HG03558 (cell line): ENCODE measurements around the gene LINC01488.

ENCODE experiments used
- ATAC-seq: cut with Tn5 transposase; IDR thresholded peaks from one replicate; pipeline ENCODE4 v1.9.1; 2021; ENCODE audit warnings: moderate number of reproducible peaks; ENCODE audit not compliant: unreplicated experiment; ENCODE audit errors: extremely low read depth

Gene LINC01488

DNA sequence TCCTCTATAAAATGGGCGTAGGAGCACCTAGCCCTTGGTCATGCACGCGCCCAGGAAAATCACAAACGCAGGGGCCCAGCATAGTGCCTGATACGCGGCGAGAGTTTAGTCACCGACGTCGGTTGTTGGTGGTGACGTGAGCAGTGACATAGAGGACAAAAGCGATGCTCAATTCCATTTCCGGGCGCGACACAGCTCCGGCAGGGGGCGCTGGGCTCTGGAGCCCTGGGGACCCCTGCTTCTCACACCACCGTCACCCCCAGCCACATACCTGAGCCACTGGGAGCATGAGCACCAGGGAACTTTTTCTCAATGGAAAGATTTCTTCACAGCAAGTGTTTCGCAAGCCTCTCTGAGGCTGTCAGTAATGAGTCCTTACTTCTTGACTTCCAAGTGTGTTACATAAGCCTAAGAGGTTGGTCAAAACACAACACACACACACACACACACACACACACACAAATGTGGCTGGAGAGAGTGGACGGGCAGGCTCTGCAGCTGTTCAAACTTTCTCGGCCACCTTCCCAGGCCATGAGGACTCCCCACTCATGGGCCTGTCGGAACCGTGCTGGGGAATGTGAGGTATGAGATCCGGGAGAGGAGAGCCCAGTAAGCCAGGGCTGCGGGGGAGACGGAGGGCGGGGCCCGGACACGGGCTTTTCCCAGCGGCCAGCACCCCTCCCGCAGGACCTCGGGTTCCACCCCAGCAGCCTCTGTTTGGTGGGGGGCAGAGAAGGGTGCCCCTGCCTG lies 36.9 kb upstream of the LINC01488 start:
- no peak for ATAC-seq

- no peak for ATAC-seq
These were observed 36.4 kb upstream of the LINC01488 start for GRCh38 chr11:69445131-69445470.

DNA sequence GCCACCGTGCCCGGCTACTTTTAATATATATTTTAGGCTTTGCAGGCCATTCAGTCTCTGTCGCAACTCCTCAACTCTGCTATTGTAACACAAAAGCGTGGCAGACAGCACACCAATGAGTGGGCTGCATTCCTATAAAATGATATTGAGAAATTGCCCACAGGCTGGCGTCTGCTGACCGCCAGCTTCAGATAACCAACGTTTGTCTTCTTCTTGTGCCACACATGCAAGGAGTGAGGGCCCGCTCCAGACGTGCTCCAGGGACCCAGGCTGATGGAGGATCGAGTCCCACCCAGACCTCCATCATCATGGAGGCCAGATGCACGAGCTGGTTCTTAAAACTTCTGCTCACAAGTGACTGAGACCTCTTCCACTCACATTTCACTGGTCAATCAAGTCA lies 35.4 kb upstream of the LINC01488 start:
- ATAC-seq, result no peak

GRCh38 chr11:69447786-69448185 lies 33.7 kb upstream of the LINC01488 start:
- ATAC-seq, result no peak

DNA sequence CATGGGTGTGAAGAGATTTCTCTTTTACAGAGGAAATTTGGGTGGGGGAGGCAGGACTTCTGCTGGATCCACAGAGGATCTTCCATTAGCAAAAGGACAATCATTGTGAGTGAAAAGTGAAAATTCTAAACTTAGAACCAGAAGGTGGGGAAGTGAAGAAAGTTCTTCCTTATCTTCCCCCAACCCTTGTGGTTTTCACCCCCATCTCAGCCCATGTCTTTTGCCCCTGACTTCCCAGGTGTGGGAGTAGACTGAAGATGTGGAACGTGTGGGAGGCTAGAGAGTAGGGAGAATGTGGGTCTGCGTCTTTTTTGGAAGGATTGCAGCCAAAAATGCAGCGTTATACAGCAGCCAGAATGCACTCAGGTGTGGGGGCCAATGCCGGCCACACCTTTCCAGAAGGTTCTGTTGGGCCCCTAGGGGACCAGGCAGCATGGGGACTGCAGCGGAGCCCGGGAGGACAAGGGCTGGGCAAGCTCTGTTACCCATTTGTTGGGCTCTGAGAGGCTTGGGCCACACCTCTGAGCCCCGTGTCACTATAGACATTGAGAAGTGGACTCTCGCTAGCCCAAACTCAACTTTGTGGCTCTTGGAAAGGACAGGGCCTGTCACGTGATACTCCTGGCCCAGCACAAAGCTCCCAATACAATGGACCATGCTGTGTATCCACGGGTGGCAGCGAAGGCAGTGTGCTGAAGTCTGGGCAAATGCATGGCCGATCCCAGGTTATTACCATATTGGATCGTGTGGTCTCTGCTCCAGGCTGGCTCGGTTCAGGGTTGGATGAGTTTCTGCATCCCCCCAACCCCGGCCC lies 32.8 kb upstream of the LINC01488 start:
- ATAC-seq, result no peak

DNA sequence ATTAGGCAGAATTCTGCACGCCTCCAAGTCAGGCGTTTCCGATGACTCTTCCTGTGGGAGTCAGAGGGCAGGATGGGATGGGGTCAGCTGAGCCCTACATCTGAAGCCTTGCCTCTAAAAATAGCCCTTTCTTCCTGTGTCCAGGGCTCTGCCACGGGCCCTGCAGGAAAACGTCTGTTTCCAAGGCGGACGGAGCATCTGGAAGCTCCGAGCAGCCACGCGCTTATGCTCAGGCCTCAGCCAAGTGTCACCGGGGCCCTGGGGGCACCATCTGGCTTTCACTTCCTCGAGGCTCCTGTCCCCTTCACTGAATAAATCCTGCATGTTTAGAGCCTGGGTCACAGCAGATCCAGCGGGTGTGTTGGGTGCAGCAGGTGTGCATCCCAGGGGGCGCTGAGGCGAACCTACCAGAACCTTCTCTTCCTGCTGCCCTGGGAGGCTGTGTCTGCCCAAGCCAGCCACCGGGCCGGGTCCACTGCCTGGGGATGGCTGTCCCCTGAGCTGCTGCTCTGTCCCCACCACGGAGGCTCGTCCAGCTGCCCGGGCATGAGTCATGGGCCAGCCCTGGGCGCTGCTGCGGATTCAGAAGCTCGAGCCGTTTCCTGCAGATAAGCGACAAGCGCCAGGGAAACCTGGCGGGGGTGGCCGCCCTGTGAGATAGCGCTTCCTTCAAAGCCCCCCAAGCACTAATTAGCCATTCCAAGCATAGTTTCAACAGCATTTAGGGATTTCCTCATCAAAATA lies 32.0 kb upstream of the LINC01488 start:
- no peak for ATAC-seq

DNA sequence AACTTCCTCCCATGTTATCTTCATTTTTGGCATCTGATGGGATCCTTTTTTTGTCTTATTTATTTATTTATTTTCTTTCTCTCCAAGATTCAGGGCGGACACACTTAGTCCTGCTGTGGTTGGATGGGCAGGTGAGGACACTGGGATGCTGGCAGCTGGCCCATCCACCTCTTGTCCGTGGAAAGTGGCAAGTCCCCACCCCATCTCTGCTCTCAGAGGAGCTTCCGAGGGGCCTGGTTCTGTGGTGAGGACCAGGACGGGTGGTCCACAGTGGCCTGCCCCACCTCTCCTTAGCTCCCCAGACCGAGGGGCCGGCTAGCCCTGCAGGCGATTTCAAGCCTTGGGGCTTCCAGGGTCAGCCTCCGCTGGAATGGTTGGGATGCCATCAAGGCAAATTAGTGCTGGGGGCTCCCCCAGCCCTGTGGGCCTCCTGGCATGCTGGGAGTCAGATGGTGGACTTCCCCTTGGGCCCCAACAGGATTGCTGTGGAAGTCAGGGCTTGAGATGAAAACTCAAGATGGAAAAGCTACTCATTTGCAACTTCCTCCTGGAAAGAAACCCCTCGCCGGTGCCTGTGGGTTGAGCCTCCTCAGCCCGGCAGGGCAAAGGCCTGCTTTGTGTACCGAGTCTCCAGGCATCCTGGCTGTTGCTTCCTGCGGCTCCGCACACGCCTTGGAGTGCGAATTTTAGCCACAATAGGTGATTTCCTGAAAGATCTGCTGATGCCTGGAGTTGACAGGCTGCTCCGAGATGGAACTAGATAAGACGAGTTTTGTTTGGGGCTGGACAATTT lies 31.2 kb upstream of the LINC01488 start:
- no peak for ATAC-seq

GRCh38 chr11:69450857-69451220 lies 30.6 kb upstream of the LINC01488 start:
- ATAC-seq, result no peak

DNA sequence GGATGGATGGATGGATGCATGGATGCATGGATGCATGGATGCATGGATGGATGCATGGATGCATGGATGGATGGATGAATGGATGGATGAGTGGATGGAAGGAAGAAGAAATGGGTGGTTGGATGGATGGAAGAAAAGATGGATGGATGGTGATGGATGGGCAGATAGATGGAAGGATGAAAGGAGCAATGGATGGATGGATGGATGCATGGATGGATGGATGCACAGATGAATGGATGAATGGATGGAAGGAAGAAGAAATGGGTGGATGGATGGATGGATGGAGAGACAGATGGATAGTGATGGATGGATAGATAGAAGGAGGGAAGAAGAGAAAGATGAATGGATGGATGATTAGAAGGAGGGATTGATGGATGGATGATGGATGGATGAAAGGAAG lies 30.2 kb upstream of the LINC01488 start:
- ATAC-seq, result no peak

DNA sequence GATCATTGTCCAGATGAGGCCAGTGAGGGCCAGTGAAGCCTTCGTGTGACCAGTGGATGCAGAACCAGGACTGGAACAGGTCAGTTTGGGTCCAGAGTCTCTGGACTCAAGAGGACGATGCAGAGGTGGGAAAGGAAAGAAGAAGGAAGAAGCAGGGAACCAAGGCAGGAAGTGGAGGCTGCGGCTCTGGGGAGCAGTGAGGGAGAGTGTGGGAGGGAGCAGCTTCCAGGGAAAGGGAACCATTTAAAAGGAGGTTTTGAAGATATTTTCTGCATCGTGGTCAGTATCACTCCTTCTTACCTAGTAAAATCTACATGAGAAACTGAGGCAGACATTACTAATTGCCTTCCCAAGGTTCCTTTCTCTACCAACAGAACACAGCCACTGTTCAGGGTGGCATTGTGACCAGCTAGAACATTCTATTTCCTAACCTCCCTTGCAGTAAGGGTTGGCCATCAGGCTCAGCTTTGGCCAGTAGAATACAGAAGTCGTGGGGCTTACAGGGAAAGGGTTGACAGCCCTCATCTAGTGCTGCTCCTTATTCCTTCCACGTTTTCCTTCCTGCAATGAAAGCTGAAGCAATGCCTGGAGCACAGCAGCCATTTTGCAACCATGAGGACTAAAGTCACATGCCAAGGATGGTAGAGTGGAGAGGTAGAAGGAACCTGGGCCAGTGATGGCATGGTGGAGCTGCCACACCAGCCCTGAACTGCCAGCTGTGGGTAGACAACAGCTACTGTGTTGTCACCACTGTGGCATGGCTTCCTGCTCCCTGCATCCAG lies 29.1 kb upstream of the LINC01488 start:
- ATAC-seq, result no peak

DNA sequence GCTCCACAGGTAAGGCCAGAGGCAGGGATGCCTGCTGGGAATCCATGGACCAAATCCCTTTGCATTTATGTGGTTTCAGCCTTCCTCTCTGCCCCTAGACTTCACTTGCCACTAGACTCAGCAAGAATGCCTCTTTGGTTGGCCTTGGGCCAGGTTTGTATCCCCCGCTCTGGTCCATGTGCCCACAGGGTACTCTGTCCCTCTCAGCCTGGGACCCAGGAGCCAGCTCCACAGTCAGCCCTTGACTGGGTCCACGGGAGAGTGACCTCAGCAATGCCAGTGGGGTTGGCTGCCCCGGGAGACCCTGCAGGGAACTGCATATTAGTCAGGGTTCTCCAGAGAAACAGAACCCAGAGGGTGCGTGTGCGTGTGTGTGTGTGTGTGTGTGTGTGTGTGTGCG lies 28.3 kb upstream of the LINC01488 start:
- ATAC-seq, result no peak

DNA sequence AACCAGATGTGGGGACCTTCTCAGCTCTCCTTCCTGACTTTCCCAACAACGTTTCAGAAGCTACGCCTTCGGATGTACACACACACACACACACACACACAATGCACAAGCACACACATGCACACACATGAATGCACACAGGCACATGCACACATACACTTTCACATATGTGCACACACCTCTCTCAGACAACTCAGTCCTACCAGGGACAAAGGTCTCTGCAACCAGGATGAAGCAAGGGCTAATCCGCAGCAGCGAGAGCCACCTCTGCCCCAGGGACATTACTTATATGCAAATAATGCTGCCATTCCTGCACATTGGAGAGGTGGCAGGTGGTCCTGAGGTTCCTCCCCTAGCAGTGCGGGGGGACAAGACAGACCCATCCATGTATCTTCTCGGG lies 27.4 kb upstream of the LINC01488 start:
- ATAC-seq, result no peak

DNA sequence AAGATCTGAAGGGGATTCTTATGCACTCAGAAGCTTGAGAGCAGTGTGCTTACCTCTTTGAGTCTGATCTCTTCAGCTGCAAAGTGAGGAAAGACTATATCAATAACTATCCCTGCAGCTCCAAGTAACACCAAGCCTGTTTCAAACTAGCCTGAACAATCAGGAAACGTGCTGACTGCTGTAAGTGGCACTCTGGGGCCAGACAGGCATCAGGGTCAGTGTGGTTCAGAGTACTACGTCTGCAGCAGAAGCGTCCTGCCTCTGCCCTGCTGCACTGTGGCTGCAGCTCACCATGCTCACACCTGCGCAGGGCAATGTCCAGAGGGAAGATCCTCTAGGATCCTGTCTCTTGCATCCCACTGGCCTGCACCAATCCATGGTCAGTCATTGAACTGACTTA lies 25.5 kb upstream of the LINC01488 start:
- ATAC-seq, result no peak

GRCh38 chr11:69456712-69457111 lies 24.8 kb upstream of the LINC01488 start:
- no peak for ATAC-seq

DNA sequence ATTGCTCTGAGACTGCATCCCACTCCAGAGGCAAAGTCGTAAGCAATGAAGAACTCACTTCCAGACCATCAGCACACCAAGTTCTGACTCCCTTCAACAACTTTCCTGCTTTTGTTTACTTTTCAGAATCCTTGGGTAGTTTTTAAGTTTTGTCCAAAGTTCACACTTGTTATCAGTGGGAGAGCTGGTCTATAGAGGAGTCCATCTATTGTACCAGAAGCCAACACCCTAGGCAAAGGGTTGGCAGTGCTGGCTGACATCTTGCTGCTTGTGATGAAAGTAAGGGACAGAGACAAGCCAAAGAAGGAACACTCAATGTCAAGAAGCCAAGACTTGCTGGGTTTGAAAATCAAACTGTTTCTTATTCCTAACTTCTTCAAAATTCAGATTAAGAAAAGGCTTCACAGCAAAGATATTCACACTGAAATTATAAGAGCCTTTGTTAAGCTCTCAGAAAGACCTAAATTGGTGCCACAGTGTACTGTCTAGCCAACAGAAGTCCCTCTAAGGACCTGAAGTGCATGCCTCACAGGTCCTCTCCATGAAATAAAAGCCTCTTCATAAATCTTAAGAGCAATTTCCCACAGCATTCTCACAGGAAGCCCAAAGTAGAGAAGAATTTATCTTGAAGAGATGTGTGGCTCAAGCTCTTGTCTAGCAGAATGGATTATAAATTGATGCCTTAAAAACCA lies 21.5 kb upstream of the LINC01488 start:
- no peak for ATAC-seq

GRCh38 chr11:69460540-69461257 lies 20.8 kb upstream of the LINC01488 start:
- no peak for ATAC-seq

- no peak for ATAC-seq
These were observed 20.0 kb upstream of the LINC01488 start for GRCh38 chr11:69461272-69461962.
